Endometrial microvascular endothelial cells (primary cell): ENCODE data around the gene ANKH. TPM values are rescaled to one million over a fixed set of nuclear protein-coding genes. Genes with fewer than 3 reads are reported as not detected.
"Not testable (repeated sequence)": the region's sequence is repeated elsewhere in the genome, so short reads cannot be mapped to it uniquely, and the experiment has no call there.

Experiments
- in situ Hi-C: cut with HindIII; loops from 2 replicates; pipeline ENCODE4 v1.10.0; 2017; ENCODE audit warnings: low sequenced_read_pairs, low pct_unique_long_range_greater_than_20kb; ENCODE audit errors: inconsistent ontology term
- total RNA-seq: library from RNA; depleted of rRNA; stranded (reverse); fragments of >200 nt; gene quantifications from one replicate; pipeline ENCODE4 v1.2.3, GENCODE V29; 2015; ENCODE audit errors: inconsistent ontology term

ANKH gene
- total RNA-seq, 1 donor from 2014 or later = 24.0 TPM

DNA sequence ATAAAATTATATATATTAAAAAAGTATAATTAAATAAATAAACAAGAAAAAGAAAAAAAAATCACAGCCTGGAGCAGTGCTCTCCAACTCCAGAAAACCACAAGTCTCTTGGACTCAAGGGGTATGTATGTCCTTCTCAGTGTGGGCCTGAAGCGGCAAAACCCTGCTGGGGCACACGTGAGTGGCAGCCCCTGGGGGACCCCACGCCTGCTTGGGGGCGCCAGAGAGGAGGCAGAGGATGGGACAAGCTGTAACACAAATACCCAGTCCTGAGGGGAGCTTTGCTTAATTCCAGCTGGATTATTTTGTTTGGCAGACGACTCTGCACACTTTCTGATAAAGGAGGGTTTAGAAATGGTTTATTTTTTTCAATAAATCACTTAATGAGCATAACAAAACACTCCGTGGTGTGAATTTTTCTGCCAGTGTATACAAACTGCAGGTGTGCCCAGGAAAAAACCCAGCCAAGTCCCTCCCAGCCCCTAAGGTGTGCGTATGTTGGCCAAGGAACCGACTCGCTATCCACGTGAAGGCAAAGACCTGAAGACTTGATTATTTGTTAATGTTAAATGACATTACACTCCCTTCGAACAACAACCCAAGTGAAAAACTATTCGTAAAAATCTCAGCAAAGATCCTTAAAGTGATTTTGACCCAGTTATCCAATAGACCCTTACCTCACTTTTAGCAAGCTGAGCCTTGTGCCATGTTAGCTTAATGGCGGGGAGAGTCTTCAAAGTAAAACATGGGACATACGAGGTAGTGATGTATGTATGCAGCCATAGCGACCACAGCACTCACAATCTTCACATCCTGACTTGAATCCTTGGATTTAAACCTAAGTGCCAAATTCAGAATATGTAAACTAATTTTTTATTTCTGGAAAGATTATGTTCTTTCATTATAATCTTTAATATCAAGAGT, 32.9 kb downstream of the ANKH start:
- in situ Hi-C loops = no loop called here

DNA sequence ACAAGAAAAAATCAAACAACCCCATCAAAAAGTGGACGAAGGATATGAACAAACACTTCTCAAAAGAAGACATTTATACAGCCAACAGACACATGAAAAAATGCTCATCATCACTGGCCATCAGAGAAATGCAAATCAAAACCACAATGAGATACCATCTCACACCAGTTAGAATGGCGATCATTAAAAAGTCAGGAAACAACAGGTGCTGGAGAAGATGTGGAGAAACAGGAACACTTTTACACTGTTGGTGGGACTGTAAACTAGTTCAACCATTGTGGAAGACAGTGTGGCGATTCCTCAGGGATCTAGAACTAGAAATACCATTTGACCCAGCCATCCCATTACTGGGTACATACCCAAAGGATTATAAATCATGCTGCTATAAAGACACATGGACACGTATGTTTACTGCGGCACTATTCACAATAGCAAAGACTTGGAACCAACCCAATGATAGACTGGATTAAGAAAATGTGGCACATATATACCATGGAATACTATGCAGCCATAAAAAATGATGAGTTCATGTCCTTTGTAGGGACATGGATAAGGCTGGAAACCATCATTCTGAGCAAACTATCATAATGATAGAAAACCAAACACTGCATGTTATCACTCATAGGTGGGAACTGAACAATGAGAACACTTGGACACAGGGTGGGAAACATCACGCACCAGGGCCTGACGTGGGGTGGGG, 34.0 kb downstream of the ANKH start:
- in situ Hi-C loops = not testable (repeated sequence)

GRCh38 chr5:14834584-14835550, 36.7 kb downstream of the ANKH start:
- in situ Hi-C loops = no loop called here

- in situ Hi-C loops = no loop called here
These were observed 37.5 kb downstream of the ANKH start for GRCh38 chr5:14834062-14834461.

- in situ Hi-C loops = no loop called here
These were observed 40.6 kb downstream of the ANKH start for GRCh38 chr5:14831006-14831338.

GRCh38 chr5:14830210-14831005, 41.2 kb downstream of the ANKH start:
- in situ Hi-C loops = no loop called here

DNA sequence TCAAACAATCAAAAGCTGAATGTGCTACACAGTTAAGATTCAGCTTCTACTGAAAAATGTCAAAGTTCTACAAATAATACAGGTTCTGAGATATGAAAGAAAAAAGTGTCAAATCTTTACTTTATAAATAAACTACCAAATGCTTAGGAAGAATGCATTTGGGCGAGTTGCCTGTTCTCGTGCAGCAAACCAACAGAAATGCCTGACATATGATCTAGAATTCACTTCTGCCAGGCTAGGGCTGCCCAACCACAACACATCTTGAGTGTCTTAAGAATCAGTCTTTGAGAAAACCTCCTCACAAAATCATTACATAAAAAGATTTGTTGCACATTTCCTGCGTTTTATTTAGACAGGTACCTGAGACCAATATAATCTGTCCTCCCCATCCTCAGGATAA, 42.2 kb downstream of the ANKH start:
- in situ Hi-C loops = no loop called here

DNA sequence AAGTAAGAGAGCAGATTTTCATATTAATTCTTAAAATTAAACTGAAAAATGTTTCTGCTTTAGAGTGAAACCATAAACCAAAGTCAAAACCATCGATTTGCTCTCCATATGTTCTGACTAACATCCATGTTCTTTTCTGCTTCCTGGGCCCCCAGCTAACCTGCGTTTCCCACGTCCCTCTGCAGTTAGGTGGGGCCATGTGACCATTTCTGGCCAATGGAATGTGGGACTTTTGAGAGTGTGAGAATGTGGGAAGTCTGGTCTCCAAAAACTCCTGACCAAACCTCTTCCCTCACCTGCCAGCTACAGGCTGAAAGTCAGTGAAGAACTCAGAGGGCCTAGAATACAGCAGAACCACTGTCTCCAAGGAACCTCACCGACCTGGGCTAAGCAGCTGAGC, 44.9 kb downstream of the ANKH start:
- in situ Hi-C loops = no loop called here

DNA sequence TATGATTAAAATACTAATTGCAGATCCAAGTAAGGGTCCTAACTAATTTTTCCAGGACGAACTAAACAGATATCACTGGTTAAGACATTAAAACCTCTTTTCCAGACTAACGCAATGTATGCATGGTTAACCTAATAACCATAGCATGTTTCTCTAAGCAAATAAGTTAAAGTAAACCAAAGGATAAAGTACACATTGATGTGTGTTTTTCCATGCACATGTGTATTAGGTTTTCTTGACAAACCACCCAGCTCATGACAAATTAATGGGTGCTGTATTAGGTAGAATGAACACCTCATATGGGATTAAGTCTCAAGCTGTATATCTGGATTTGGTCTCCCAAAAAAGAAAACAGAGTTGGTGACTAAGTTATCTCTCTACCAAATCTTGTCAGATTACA, 45.6 kb downstream of the ANKH start:
- in situ Hi-C loops = no loop called here

DNA sequence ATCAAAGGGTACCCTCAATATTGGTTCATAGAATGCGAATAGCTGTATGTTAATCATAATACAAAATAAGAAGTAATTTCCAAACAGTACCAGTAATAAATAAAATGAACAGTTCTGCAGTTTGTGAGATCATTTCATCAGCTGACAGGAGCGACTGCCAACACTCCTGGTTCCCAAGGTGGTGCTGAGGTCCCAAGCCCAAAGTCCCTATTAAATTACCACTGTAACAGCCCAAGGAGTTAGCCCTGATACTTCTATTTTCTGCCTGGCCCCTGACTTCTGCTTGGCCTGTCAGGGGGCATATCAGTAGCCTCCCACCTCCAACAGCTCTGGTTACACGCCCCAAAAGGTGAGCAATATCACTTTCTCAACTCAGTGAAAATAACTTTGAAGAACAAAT, 47.1 kb downstream of the ANKH start:
- in situ Hi-C loops = no loop called here

DNA sequence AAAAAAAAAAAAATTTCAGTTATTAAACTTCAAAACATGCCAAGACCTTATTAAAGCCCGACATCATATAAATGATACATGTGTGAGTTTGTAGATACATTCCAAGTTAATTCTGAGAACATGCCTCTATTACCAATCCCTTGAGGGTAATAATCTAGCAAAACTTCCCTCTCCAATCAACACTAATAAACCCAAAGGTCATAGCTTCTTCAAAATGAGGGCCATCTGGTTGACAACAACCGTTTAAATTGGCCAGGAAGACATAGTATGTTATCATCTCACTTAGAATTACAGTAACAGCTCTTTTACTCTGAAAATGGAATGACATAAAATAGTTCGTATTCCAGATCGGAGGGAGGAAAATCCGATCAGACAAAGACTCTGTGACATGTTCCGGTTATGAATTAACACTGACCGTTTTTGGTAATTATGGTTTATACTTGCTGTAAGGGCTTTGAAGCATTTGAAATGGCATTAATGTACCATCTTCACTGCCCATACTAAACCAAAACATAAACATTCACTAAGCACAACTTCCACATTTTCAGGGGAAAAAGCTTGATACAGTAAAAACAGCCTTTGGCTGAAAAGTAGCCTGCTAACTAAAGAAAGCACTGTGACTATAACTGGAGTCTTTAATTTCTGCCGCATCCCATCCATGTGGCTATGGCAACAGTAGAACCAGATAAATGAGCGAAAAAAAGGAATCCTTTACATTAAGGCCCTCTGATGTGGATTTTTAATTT, 50.3 kb downstream of the ANKH start:
- in situ Hi-C loops = no loop called here

- in situ Hi-C loops = no loop called here
These were observed 52.4 kb downstream of the ANKH start for GRCh38 chr5:14818931-14819790.

GRCh38 chr5:14817762-14818136, 53.8 kb downstream of the ANKH start:
- in situ Hi-C loops = not testable (repeated sequence)

- in situ Hi-C loops = no loop called here
These were observed 54.4 kb downstream of the ANKH start for GRCh38 chr5:14816999-14817761.

GRCh38 chr5:14816374-14816998, 55.1 kb downstream of the ANKH start:
- in situ Hi-C loops = no loop called here

GRCh38 chr5:14813747-14814146, 57.8 kb downstream of the ANKH start:
- in situ Hi-C loops = no loop called here
